Gastrocnemius medialis (tissue), 4 donors: ENCODE results near the gene VTN.

Source experiments
- POLR2A ChIP-seq, 2 donors: fragments of 450-650 bp; IDR thresholded peaks; one replicate each; pipeline ENCODE4 v1.6.1; 2017; ENCODE audit warnings: antibody characterized with exemption in 2 of 2, mild to moderate bottlenecking in 2 of 2, moderate library complexity in 2 of 2
- TF ChIP-seq, protein P1 (sequence below), 5 experiments: fragments of 450-650 bp in 3 of 5; fragments of 200-600 bp in 2 of 5; sonication (generic) in 2 of 5; IDR thresholded peaks in 4 of 5; conservative IDR thresholded peaks in 1 of 5; 1 replicate in 4 of 5; 2 replicates in 1 of 5; pipeline ENCODE4 v1.5.1; 2016 to 2019; ENCODE audit warnings: antibody characterized with exemption in 5 of 5, mild to moderate bottlenecking in 3 of 5, moderate library complexity in 3 of 5

DNA sequence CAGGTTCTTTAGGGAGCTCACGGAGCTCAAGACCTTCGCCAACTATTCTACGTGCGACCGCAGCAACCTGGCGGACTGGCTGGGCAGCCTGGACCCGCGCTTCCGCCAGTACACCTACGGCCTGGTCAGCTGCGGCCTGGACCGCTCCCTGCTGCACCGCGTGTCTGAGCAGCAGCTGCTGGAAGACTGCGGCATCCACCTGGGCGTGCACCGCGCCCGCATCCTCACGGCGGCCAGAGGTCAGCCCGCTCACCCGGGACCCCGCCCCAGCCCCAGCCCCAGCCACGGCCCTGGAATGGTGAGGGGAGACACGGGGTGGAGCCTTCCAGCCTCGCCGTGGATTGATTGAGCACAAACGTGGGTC, 14.9 kb upstream of the VTN start:
- TF ChIP-seq, protein P1, sequence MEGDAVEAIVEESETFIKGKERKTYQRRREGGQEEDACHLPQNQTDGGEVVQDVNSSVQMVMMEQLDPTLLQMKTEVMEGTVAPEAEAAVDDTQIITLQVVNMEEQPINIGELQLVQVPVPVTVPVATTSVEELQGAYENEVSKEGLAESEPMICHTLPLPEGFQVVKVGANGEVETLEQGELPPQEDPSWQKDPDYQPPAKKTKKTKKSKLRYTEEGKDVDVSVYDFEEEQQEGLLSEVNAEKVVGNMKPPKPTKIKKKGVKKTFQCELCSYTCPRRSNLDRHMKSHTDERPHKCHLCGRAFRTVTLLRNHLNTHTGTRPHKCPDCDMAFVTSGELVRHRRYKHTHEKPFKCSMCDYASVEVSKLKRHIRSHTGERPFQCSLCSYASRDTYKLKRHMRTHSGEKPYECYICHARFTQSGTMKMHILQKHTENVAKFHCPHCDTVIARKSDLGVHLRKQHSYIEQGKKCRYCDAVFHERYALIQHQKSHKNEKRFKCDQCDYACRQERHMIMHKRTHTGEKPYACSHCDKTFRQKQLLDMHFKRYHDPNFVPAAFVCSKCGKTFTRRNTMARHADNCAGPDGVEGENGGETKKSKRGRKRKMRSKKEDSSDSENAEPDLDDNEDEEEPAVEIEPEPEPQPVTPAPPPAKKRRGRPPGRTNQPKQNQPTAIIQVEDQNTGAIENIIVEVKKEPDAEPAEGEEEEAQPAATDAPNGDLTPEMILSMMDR (IDR thresholded peaks at IDR 0.05 in 4 of 5, conservative IDR thresholded peaks at IDR 0.05 in 1 of 5), result no peak
- no peak for TF ChIP-seq POLR2A (IDR thresholded peaks at IDR 0.05)
